Measurements from ENCODE around the gene SLC13A5. TPM values are rescaled to one million over a fixed set of nuclear protein-coding genes. Genes with fewer than 3 reads are reported as not detected.

SLC13A5 gene
- total and polyA plus RNA-seq, 5 donors = not detected

DNA sequence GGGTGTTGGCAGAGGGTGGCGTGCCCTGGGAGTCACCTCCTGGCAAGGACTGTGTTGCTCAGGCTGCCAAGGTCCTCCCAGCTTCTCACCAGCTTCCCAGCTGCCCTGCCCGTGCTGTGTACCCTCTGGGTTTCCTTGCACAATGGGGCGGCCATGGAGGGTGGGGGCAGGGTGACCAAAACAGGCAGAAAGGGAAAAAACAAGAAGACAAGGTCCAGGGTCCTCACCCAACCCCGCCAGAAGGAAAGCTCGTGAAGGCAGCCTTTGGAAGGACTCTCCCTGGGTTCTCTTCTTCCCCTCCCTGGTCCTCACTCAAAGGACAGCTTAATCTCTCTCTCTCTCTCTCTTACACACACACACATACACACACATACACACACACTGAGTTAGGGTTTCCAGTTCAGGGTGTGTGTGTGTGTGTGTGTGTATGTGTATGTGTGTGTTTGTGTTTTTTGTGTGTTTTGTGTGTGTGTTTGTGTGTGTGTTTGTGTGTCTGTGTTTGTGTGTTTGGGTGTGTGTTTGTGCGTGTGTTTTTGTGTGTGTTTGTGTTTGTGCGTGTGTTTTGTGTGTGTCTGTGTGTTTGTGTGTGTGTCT, 2.0 kb downstream of the SLC13A5 start:
- DNase-seq (no peak), ATAC-seq (peak in 1 of 2 donors; percentile 47)
- intact Hi-C loops (cut with DNase I) = no loop called here
- 61% methylated on average over 7 of the region's 7 CpGs for WGBS
- Histone ChIP-seq H3K4me1 (ENCODE audit: control insufficient read depth, insufficient read depth, low read length) (no peaks in the 10 kb centered on the region), H3K27ac (ENCODE audit: low read length) (no peak overlapping the region), H3K9me3 (ENCODE audit: control insufficient read depth, low read length) (peaks cover 2% of the 10 kb centered on the region), H3K4me3 (ENCODE audit: low read length) (no peak overlapping the region), H3K27me3 (ENCODE audit: control insufficient read depth, insufficient read depth) (no peaks in the 10 kb centered on the region)

DNA sequence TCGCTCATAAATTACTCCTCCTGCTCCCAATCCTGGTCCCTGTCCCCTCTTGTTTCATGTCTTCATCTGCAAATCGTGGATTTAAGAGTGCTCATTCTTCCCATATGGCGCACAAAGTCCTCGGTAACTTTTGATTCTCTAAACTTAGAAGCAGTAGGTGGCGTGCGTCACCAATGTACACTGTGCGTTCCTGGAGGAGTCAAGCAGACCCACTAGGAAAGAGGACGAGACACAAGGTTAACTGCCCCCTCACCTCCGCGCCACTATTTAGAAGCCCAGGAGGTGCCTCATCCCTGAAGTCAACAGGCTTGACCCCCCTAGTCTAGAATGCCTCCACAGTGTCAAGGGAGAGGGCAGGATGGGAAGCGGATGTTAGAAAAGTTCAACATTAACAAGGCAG, 2.9 kb downstream of the SLC13A5 start:
- H3K9me3 ChIP-seq (ENCODE audit: control insufficient read depth, low read length) = peaks cover 2% of the 10 kb centered on the region

DNA sequence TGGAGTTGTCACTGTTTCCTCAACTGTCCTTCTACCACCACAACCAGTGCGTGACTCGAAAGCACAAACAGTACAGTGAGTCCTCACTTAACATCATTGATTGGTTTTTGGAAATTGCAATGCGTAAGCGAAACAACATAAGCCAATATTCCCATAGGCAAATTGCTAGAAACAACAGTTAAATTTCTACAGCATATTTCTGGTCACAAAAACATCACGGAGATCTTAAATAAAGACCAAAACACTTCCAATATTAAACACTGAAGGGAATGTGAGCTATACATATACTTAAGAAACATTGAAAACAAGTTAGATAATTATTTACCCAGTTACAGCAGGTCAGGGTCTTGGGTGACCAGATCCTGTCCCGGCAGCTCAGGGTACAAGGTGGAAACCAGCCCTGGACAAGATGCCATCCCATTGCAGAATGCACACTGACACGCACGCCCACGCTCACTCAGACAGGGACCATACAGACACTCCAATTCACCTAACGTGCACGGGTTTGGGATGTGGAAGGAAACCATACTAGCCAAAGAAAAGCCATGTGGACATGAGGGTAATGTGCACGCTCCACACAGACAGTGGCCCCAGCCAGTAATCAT, 4.7 kb downstream of the SLC13A5 start:
- Histone ChIP-seq H3K4me1 (ENCODE audit: control insufficient read depth, insufficient read depth, low read length) (no peaks in the 10 kb centered on the region), H3K27me3 (ENCODE audit: control insufficient read depth, insufficient read depth) (no peaks in the 10 kb centered on the region)
- DNase-seq = no peak

More for the DNA sequence above, 2.9 kb downstream of the SLC13A5 start:
- WGBS = 82% methylated on average over 11 of the region's 11 CpGs
- no peak overlapping the region for H3K4me3 ChIP-seq (ENCODE audit: low read length)
- intact Hi-C loops (cut with DNase I) = no loop called here
- no peaks in the 10 kb centered on the region for H3K4me1 ChIP-seq (ENCODE audit: control insufficient read depth, insufficient read depth, low read length)
- ATAC-seq (no peak), DNase-seq (no peak)
- H3K27me3 ChIP-seq (ENCODE audit: control insufficient read depth, insufficient read depth) = no peaks in the 10 kb centered on the region
- H3K27ac ChIP-seq (ENCODE audit: low read length) = no peak overlapping the region

DNA sequence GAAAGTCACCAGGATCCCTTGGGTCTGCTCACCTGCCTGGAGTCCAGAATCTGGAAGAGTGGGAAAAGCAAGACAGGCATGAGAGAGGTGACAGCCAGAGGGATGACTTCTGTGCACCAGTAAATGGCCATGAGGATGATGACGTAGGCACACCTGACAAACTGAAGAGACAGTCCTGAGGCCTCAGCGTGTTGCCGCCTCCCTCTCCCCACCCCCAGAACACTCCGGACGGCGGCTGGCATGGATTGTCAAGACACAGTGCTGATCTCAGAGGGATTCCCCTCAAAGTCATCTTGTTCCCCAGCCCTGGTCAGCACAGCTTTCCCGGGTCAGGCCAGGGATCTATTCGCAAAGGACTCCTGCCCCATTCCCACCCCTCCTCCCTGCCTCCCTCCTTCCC, 6.2 kb downstream of the SLC13A5 start:
- ATAC-seq = no peak

More for the DNA sequence above, 4.7 kb downstream of the SLC13A5 start:
- Histone ChIP-seq H3K27ac (ENCODE audit: low read length) (no peak overlapping the region), H3K9me3 (ENCODE audit: control insufficient read depth, low read length) (no peaks in the 10 kb centered on the region), H3K4me3 (ENCODE audit: low read length) (no peak overlapping the region)
- 91% methylated on average over 12 of the region's 12 CpGs for WGBS
- intact Hi-C loops (cut with DNase I) = no loop called here
- ATAC-seq = no peak

DNA sequence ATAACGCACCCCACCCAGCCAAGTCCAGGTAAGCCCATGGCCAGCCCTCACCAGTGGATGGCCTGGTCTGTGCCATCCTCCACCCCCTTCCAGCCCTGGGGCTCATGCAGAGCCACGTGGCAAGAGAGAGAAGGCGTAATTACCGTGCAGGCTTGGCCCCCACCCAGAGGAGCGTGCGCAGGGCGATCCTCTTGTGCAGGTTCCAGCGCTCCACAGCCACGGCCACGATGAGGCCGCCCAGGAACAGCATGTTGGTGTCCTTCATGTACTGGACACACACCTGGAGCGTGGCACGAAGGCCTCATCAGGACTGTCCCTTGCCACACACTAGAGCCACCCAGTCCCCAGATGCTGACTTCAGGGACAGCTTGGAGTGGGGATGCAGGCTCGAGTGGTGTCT, 6.7 kb downstream of the SLC13A5 start:
- no peak for DNase-seq
- Histone ChIP-seq H3K4me1 (ENCODE audit: control insufficient read depth, insufficient read depth, low read length) (no peaks in the 10 kb centered on the region), H3K27ac (ENCODE audit: low read length) (no peak overlapping the region), H3K27me3 (ENCODE audit: control insufficient read depth, insufficient read depth) (no peaks in the 10 kb centered on the region), H3K9me3 (ENCODE audit: control insufficient read depth, low read length) (no peaks in the 10 kb centered on the region), H3K4me3 (ENCODE audit: low read length) (no peak overlapping the region)
- ATAC-seq = peak in 1 of 2 donors; percentile 24
- 86% methylated on average over 14 of the region's 14 CpGs for WGBS
- intact Hi-C loops (cut with DNase I) = no loop called here

More for the DNA sequence above, 6.2 kb downstream of the SLC13A5 start:
- H3K4me1 ChIP-seq (ENCODE audit: control insufficient read depth, insufficient read depth, low read length) = no peaks in the 10 kb centered on the region
- H3K4me3 ChIP-seq (ENCODE audit: low read length) = no peak overlapping the region
- intact Hi-C loops (cut with DNase I) = no loop called here
- DNase-seq = no peak
- no peaks in the 10 kb centered on the region for H3K9me3 ChIP-seq (ENCODE audit: control insufficient read depth, low read length)
- no peaks in the 10 kb centered on the region for H3K27me3 ChIP-seq (ENCODE audit: control insufficient read depth, insufficient read depth)
- 77% methylated on average over 8 of the region's 8 CpGs for WGBS
- no peak overlapping the region for H3K27ac ChIP-seq (ENCODE audit: low read length)

DNA sequence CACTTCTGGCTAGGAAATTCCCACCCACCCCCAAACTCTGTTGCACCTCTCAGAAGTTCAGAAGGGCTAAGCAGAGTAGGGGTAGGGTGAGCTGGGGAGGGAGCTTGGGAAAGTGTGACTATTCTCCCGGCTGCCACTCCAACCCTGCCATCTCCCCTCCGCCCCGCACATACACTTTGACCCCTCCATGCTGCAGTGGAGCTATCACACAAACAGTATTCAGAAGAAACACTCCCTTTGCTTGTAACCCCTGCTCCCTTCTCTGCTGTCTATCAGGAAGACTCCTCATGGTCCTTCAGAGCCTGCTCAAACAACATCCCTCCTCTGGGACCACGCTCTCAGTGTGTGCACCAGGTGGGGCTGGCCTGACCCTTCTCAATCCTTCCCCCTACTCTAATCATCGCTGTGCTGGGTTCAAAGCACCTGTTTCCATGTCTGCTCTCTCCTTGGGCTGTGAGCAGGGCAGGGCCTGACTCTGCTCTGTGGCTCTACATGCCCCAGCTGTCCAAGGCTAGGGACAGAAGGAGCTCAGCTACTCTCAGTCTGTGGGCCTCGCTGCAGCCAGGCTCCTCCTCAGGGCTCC, 8.6 kb downstream of the SLC13A5 start:
- intact Hi-C loops (cut with DNase I) = no loop called here
- H3K4me1 ChIP-seq (ENCODE audit: control insufficient read depth, insufficient read depth, low read length) = no peaks in the 10 kb centered on the region
- no peaks in the 10 kb centered on the region for H3K27me3 ChIP-seq (ENCODE audit: control insufficient read depth, insufficient read depth)
- H3K27ac ChIP-seq (ENCODE audit: low read length) = no peak overlapping the region
- 80% methylated on average over 6 of the region's 6 CpGs for WGBS
- no peak for DNase-seq
- no peaks in the 10 kb centered on the region for H3K9me3 ChIP-seq (ENCODE audit: control insufficient read depth, low read length)
- ATAC-seq = no peak
- no peak overlapping the region for H3K4me3 ChIP-seq (ENCODE audit: low read length)

DNA sequence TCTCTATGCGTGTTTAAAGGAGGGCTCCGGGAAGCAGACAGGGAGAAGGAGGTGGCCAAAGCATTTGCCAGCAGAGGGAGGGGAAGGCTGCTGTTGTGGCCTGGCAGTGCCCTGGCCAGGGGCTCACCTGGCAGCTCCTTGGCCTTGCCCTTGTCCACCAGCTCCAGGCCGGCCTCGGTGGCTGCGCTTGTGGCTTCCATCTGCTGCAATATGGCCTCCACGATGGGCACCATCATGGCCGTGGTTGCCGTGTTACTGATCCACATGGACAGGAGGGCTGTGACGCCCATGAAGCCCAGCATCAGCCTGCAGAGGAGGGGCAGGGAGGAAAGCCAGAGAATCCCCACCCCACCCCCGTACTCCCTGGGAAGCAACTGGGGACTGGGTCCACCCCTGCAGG, 9.4 kb downstream of the SLC13A5 start:
- intact Hi-C loops (cut with DNase I) = no loop called here
- DNase-seq (no peak), ATAC-seq (no peak)
- WGBS = 84% methylated on average over 10 of the region's 10 CpGs
- H3K4me3 ChIP-seq (ENCODE audit: low read length) = no peak overlapping the region
- H3K9me3 ChIP-seq (ENCODE audit: control insufficient read depth, low read length) = no peaks in the 10 kb centered on the region
- no peaks in the 10 kb centered on the region for H3K27me3 ChIP-seq (ENCODE audit: control insufficient read depth, insufficient read depth)
- H3K27ac ChIP-seq (ENCODE audit: low read length) = no peak overlapping the region
- no peaks in the 10 kb centered on the region for H3K4me1 ChIP-seq (ENCODE audit: control insufficient read depth, insufficient read depth, low read length)

DNA sequence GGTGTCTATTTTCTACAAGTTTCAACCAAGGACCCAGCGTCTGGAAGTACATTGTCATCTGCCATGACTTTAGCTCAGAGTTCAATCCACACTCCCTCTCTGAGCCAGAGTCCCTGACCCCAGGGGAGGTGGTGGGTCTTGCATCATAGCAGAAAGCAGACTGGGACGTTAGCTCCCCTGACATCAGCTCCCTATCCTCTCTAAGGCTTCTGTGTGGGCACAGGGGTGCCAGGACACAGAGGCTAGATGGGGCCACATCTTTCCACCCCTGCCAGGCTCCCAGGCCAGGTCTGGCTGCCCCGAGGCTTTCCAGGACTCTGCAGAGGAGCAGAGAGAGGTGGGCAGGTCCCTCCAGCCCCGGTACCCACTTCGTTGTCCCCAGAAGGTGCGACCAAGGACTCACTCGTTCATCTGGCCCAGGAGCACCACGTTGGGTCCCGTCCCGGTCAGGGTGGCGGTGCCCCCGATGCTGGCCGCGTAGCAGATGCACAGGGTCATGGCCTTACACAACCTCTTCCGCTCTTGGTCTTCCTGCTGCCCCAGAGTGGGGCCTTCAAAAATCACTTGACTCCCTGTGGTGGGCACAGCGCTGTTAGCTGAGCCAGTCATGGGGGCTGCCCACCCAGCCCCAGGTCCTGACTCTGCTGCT, 10.5 kb downstream of the SLC13A5 start:
- H3K4me1 ChIP-seq (ENCODE audit: control insufficient read depth, insufficient read depth, low read length) = no peaks in the 10 kb centered on the region
- no peak overlapping the region for H3K27ac ChIP-seq (ENCODE audit: low read length)
- no peaks in the 10 kb centered on the region for H3K9me3 ChIP-seq (ENCODE audit: control insufficient read depth, low read length)
- no peaks in the 10 kb centered on the region for H3K27me3 ChIP-seq (ENCODE audit: control insufficient read depth, insufficient read depth)
- DNase-seq (no peak), ATAC-seq (no peak)
- intact Hi-C loops (cut with DNase I) = no loop called here
- no peak overlapping the region for H3K4me3 ChIP-seq (ENCODE audit: low read length)
- 87% methylated on average over 16 of the region's 16 CpGs for WGBS

DNA sequence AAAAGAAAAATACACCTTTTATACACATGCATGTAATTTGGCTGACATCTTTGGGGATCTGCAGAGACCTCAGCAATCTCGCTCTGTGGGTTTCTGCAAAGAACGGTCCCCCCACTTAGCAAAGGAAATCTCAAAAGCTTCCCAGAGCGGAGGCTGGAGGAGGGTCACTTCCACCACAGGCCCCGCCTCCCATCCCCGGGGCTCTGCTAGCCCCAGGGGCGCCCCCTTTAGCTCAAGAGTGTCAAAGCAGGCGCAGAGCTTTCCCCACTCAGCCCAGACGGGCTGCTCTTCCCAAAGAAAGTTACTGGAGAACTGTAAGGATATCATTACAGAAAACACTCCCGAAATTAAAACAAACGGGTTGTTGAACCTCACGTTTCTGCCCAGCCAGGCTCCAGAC, 11.4 kb downstream of the SLC13A5 start:
- 26% methylated on average over 11 of the region's 11 CpGs for WGBS
- H3K4me3 ChIP-seq (ENCODE audit: low read length) = no peak overlapping the region
- DNase-seq = peak in 1 of 3 donors; percentile 66
- no peaks in the 10 kb centered on the region for H3K9me3 ChIP-seq (ENCODE audit: control insufficient read depth, low read length)
- H3K27me3 ChIP-seq (ENCODE audit: control insufficient read depth, insufficient read depth) = no peaks in the 10 kb centered on the region
- no peak overlapping the region for H3K27ac ChIP-seq (ENCODE audit: low read length)
- H3K4me1 ChIP-seq (ENCODE audit: control insufficient read depth, insufficient read depth, low read length) = no peaks in the 10 kb centered on the region
- intact Hi-C loops (cut with DNase I) = no loop called here
- peak in 1 of 2 donors; percentile 56 for ATAC-seq

DNA sequence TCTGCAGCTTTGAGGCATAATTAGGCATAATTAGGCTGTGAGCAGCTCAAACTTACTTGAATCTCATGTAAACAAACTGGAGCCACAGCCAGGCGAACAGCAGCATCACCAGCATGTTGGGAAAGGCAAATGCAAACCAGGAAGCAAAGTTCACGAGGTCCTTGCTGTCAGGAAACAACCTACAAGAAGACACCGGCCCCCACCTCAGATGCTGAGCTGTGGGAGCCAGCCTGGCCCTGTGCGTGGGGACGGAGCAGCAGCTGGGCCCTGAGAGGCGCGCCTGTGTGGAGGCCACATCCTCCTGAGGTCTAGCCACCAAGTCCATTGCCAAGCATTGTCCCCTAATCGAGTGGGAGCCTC, 12.2 kb downstream of the SLC13A5 start:
- intact Hi-C loops (cut with DNase I) = no loop called here
- 77% methylated on average over 8 of the region's 8 CpGs for WGBS
- Histone ChIP-seq H3K9me3 (ENCODE audit: control insufficient read depth, low read length) (no peaks in the 10 kb centered on the region), H3K27ac (ENCODE audit: low read length) (no peak overlapping the region), H3K4me3 (ENCODE audit: low read length) (no peak overlapping the region), H3K27me3 (ENCODE audit: control insufficient read depth, insufficient read depth) (no peaks in the 10 kb centered on the region), H3K4me1 (ENCODE audit: control insufficient read depth, insufficient read depth, low read length) (no peaks in the 10 kb centered on the region)
- no peak for DNase-seq
- ATAC-seq = no peak

Data from right cardiac atrium (tissue), 5 donors.